Ovary (tissue), 9 donors: Measurements from ENCODE around the gene RAP1GAP2. TPM values are rescaled to one million over a fixed set of nuclear protein-coding genes. Genes with fewer than 3 reads are reported as not detected.

Experiments used
- DNase-seq, 5 donors: peaks; one replicate each; pipeline ENCODE4 v3.0.0-alpha.2; 2019 to 2020
- H3K27ac ChIP-seq, 2 donors: fragments of 200-600 bp; one replicate each; pipeline versions ENCODE4 v1.5.1 to v1.8.0; 2019 to 2022
- H3K27me3 ChIP-seq: fragments of 200-600 bp; one replicate; pipeline ENCODE4 v1.8.0; 2022
- H3K36me3 ChIP-seq: fragments of 200-600 bp; sonication (generic); one replicate; pipeline ENCODE4 v1.5.1; 2019
- H3K4me1 ChIP-seq: one replicate; pipeline ENCODE4 v1.8.1; 2013; ENCODE audit warnings: mild to moderate bottlenecking, moderate library complexity; ENCODE audit not compliant: insufficient read depth
- H3K4me3 ChIP-seq: fragments of 200-600 bp; sonication (generic); one replicate; pipeline ENCODE4 v1.5.1; 2017
- H3K9me3 ChIP-seq, 2 donors: fragments of 200-600 bp in 1 of 2; sonication (generic) in 1 of 2; one replicate each; pipeline versions ENCODE4 v1.5.1 to v1.8.1; 2013 to 2019; ENCODE audit warnings: mild to moderate bottlenecking in 1 of 2, moderate library complexity in 1 of 2
- EP300 ChIP-seq: sonication (generic); formaldehyde crosslinking; IDR thresholded peaks from one replicate; pipeline ENCODE4 v1.6.1; 2017; ENCODE audit warnings: antibody characterized with exemption
- POLR2A ChIP-seq: fragments of 450-650 bp; IDR thresholded peaks from one replicate; pipeline ENCODE4 v1.6.1; 2017; ENCODE audit warnings: antibody characterized with exemption, mild to moderate bottlenecking, moderate library complexity
- WGBS, 3 donors: extraction: QIAGEN DNeasy Blood & Tissue Kit in 1 of 3; methylation state at CpG; one replicate each; pipeline versions ENCODE4 v1.1.5 to v1.1.7; 2013 to 2017; 5-methylcytosine and 5-hydroxymethylcytosine counted together
- intact Hi-C, 4 donors: fragments of 100-400 bp; cut with DNase I; formaldehyde crosslinking; loops; one replicate each; pipeline versions ENCODE4 v1.11.0 to v1.15.1; 2022 to 2023
- polyA plus RNA-seq, 2 donors: library from polyadenylated mRNA; stranded (reverse); fragments of 200-250 nt in 1 of 2; fragments of 350-450 nt in 1 of 2; fragmentation: Illumina TruSeq in 1 of 2; extraction: RNeasy Lipid Tissue Mini Kit (QIAGEN cat#74804) in 1 of 2; gene quantifications; one replicate each; pipeline ENCODE4 v1.2.3, GENCODE V29; 2013 to 2014
- total RNA-seq, 7 donors: library from RNA; depleted of rRNA in 2 of 7; stranded (reverse); fragments of >200 nt in 2 of 7; fragmentation: NEBNext Ultra II Directional in 3 of 7; extraction: Animal tissue kit (Norgen Biotek cat#: 25700) in 3 of 7; gene quantifications; one replicate each; pipeline versions ENCODE4 v1.1.0 to v1.2.4, GENCODE V29; 2016 to 2023
- TF ChIP-seq, protein P1 (sequence below), 3 donors: fragments of 450-650 bp in 2 of 3; fragments of 200-600 bp in 1 of 3; IDR thresholded peaks; one replicate each; pipeline versions ENCODE4 v1.5.1 to v1.8.0; 2016 to 2022; ENCODE audit warnings: antibody characterized with exemption in 3 of 3, mild to moderate bottlenecking in 1 of 3
- donor health status: DM: no; HTN: no; CAD: no; lungs with moderate emphysema.
- donor health status: DM: no; HTN: no; CAD: no.
- donor health status: Bipolar disorder and iron deficiency.
- donor health status: DM: yes; HTN: yes; CAD: no.
- donor health status: DM: no; HTN: no; CAD: no.
- donor health status: DM: yes; HTN: yes; CAD: no.

RAP1GAP2 gene
- total and polyA plus RNA-seq, 9 donors: 4.3 to 15.4 (median 12.3) TPM

DNA sequence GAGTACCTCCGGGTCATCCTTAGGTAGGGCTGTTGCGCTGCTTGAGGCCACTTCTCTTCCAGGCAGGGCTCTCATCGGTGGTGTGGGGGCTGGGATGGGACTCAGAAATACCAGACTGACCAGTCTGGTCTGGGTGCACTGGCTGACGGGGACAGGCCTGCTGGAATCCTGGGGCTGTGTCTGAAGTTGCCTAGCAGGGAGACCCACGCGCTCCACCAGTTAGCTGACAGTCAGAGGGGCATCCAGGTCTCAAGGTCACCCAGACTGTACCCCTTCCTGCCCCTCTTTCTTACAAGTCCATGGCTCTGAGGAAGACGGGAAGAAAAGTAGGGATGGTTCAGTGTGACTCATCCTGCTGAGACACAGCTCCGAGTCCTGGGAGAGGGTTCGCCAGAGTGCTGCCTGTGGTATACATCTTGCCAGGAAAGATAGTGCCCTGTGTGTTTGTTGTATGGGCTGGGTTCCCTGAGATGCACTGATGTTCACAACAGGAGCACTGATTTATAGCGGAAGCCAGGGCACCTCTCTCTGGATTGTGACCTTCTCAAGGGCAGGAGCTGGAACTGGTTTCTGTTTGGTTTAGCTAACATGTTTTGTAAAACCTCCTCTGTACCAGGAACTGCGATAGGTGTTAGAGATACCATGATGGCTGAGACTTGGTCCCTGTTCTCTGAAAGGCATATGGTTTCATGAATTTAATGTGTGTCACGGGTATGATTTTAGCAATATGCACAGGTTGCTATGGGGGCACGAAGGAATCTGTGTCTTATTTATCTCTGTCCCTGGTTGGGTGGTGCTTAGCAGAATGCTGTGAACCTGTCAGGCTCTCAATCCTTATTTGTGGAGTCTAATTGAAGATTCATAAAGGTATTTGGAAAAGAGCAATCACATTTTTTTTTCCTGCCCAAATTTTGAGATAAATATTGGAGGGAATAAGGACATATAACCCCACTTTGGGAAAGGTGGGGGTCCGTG, 169.7 kb downstream of the RAP1GAP2 start:
- Histone ChIP-seq H3K27ac (no peak overlapping the region), H3K4me3 (no peak overlapping the region), H3K4me1 (no peaks in the 10 kb centered on the region), H3K36me3 (no peaks in the 10 kb centered on the region), H3K27me3 (no peaks in the 10 kb centered on the region), H3K9me3 (no peaks in the 10 kb centered on the region)
- DNase-seq: no peak
- WGBS, 3 donors: 58 to 63% (median 58%) methylated on average over 14 of the region's 14 CpGs
- TF ChIP-seq, protein P1, sequence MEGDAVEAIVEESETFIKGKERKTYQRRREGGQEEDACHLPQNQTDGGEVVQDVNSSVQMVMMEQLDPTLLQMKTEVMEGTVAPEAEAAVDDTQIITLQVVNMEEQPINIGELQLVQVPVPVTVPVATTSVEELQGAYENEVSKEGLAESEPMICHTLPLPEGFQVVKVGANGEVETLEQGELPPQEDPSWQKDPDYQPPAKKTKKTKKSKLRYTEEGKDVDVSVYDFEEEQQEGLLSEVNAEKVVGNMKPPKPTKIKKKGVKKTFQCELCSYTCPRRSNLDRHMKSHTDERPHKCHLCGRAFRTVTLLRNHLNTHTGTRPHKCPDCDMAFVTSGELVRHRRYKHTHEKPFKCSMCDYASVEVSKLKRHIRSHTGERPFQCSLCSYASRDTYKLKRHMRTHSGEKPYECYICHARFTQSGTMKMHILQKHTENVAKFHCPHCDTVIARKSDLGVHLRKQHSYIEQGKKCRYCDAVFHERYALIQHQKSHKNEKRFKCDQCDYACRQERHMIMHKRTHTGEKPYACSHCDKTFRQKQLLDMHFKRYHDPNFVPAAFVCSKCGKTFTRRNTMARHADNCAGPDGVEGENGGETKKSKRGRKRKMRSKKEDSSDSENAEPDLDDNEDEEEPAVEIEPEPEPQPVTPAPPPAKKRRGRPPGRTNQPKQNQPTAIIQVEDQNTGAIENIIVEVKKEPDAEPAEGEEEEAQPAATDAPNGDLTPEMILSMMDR (IDR thresholded peaks at IDR 0.05): no peak
- no peak for TF ChIP-seq EP300
- TF ChIP-seq POLR2A: no peak
- intact Hi-C loops: no loop called here

DNA sequence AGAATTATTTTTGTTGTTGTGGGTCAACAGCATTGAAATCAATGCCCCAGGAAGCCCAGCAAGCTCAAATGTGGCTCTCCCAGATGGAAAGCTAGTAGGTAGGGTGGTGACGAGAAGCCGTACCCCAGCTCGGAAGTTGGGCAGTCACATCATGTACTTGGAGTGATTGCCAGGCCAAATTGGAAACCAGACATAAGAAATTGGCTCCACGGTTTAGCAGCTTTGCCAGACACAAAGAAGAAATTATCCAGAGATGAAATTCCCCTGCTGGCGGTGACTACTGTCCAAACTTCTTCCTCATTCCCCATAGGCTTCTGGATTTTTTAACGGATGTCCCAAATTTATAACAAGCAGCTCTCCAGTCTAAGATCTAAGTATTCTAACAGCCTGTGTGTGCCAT, 171.3 kb downstream of the RAP1GAP2 start:
- no peaks in the 10 kb centered on the region for H3K27me3 ChIP-seq
- H3K9me3 ChIP-seq: no peaks in the 10 kb centered on the region
- H3K4me3 ChIP-seq: no peak overlapping the region
- DNase-seq: no peak
- no peaks in the 10 kb centered on the region for H3K36me3 ChIP-seq
- TF ChIP-seq POLR2A: no peak
- TF ChIP-seq, protein P1 (IDR thresholded peaks at IDR 0.05): no peak
- TF ChIP-seq EP300: no peak
- 60 to 79% (median 71%) methylated on average over 6 of the region's 6 CpGs for WGBS, 3 donors
- H3K4me1 ChIP-seq: no peaks in the 10 kb centered on the region
- intact Hi-C loops: no loop called here
- H3K27ac ChIP-seq: no peak overlapping the region

- TF ChIP-seq EP300 (no peak), POLR2A (no peak)
- TF ChIP-seq, protein P1 (IDR thresholded peaks at IDR 0.05): no peak
- H3K27me3 ChIP-seq: no peaks in the 10 kb centered on the region
- no peaks in the 10 kb centered on the region for H3K9me3 ChIP-seq
- no peak for DNase-seq
- no peaks in the 10 kb centered on the region for H3K4me1 ChIP-seq
- no peak overlapping the region for H3K4me3 ChIP-seq
- no peaks in the 10 kb centered on the region for H3K36me3 ChIP-seq
- no peak overlapping the region for H3K27ac ChIP-seq
- WGBS, 3 donors: 69 to 84% (median 70%) methylated on average over 2 of the region's 2 CpGs
- intact Hi-C loops: no loop called here
These were observed 175.6 kb downstream of the RAP1GAP2 start for GRCh38 chr17:2971851-2972250.

- no peaks in the 10 kb centered on the region for H3K9me3 ChIP-seq
- TF ChIP-seq POLR2A (no peak), EP300 (no peak)
- TF ChIP-seq, protein P1 (IDR thresholded peaks at IDR 0.05): no peak
- no peaks in the 10 kb centered on the region for H3K4me1 ChIP-seq
- H3K27me3 ChIP-seq: no peaks in the 10 kb centered on the region
- intact Hi-C loops: no loop called here
- WGBS, 3 donors: 72 to 80% (median 73%) methylated on average over 4 of the region's 4 CpGs
- no peak for DNase-seq
- H3K36me3 ChIP-seq: no peaks in the 10 kb centered on the region
- no peak overlapping the region for H3K27ac ChIP-seq
- H3K4me3 ChIP-seq: no peak overlapping the region
These were observed 176.5 kb downstream of the RAP1GAP2 start for GRCh38 chr17:2972749-2973148.
